ENCODE measurements around the gene CZIB.
A peak's percentile ranks its signal among the peaks of the same experiment; 100 is the strongest.
"Not testable (repeated sequence)": the region's sequence is repeated elsewhere in the genome, so short reads cannot be mapped to it uniquely, and the experiment has no call there.

The CZIB gene

DNA sequence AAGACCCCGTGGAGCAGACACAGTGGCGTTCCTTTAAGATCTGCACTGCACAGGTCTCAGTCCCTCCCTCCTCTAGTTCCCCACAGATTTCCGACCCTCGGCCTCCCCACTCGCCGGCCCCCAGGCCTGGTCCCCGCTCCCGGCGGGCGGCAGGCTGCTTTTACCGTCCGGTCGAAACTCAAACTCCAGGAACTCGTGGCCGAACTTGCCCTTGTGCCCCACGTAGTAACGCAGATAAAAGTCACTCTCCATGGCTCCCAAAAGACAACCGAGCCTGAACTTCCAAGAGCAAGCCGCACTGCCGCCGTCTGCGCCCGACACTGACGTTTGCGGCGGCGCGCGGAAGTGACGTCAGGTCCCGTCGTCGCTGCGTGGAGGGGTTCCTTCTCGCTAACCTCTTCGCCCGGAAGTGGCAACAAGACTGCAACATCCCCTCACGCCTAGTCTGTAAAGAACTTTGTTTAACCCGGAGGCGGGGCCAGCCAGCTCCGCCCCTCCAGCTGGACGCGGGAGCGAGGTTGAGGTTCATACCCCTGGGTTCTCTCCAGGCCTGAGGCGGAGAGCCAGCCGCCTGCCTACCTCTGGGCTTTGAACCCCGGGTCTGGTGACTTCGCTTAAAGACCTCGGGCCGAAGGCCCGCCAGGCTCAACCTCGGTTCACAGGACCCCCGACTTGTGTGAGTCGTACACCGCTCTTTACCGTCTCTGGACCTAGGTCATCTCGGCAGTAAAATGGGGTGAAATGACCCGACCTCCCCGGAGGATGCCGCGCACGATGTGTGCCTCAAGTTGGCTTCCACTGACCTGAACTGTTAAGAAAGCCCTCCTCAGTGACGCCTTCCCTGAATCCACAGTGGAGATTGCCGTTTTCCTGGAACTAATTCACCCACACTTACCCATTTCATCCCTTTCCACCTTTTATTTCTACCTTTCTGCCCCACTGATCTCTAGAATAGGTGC, 18.0 kb upstream of the CZIB start, which contains the start of gene MAGOH:
MAGOH (minus strand) TSS at position 322 of the 959 bp plus-strand sequence; CDS start at position 252, 70 bp downstream.
- peak; percentile 95 for DNase-seq

DNA sequence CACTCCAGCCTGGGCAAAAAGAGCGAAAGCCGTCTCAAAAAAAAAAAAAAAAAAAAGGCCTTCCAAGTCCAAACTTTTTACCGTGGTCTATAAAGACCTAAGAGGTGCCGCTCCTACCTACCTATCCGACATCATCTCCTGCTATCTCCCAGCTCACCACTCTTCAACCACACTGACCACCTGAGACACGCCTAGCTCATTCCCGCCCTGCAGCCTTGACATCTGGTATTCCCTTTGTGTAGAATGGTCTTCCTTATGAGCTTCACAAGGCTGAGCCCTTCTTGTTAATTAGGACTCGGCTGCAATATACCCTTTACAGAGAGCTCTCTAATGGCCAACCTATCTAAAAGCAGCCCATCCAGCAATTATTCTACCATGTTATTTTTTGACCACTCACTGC, 17.2 kb upstream of the CZIB start:
- no peak for DNase-seq

DNA sequence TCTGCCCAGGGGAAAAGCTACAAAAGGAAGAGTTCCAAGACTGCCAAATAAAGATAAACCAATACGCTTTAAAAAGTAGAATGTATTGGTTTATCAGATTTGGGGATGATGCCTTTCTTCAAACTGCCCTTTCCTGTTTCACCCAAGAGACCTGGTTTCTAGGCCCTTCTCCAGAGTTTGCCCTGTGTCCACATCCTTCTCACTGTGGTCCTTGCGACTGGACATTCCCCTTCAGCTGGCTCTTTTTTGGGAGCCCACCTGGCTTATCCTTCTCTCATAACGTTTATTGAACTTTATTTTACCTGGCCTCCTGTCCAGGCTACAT, 490 bp upstream of the CZIB start:
- no peak for DNase-seq

- no peak for DNase-seq
Observed at GRCh38 chr1:53219711-53220110, 723 bp downstream of the CZIB start.

DNA sequence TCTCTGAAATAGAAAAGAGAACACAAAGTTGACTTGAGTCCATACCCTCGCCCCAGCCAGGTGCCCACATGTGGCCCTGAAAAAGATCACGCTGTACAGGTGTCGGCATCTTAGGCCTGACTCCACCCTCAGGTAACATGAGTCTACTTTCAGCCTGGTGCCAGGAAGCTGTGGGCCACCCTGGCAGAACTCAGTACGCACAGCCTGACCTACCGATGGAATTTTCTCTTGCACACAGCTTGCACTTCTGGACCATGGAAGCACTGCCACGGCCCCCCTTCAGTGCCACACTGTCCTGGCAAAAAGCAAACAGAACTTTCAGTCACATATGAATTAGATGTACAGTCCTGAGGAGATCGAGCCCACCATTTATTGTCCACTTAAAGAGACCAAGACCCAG, 2.2 kb downstream of the CZIB start:
- DNase-seq, result no peak

DNA sequence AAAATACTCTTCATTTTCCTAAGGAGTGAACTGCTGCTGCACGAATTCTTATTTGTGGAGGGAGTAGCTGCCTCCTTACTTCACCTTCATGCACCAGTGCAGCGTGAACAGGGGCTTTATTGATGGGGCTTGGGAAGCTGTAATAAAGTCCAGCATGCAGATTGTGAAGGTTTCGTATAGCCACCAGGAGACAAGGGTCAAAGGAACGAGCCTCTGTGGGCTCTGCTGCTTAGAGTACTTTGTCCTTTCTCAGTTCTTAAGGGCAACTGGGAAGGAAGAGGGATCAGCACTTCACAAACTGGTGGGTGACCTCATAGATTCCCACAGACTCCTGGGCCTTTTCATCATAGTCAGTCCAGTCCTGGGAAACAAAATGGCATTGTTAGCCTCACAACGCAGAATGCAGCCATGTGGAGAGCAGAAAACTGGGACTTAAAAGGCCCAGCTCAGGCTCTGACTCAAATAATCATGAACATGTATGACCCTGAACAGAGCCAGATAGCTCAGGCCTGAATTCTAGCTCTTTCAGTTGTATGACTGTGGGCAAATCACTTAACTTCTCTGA, 6.0 kb downstream of the CZIB start:
- no peak for DNase-seq

GRCh38 chr1:53210954-53211353, 9.5 kb downstream of the CZIB start:
- no peak for DNase-seq

GRCh38 chr1:53210352-53210751, 10.1 kb downstream of the CZIB start:
- no peak for DNase-seq

- DNase-seq, result no peak
Observed at GRCh38 chr1:53207726-53208125, 12.7 kb downstream of the CZIB start.

DNA sequence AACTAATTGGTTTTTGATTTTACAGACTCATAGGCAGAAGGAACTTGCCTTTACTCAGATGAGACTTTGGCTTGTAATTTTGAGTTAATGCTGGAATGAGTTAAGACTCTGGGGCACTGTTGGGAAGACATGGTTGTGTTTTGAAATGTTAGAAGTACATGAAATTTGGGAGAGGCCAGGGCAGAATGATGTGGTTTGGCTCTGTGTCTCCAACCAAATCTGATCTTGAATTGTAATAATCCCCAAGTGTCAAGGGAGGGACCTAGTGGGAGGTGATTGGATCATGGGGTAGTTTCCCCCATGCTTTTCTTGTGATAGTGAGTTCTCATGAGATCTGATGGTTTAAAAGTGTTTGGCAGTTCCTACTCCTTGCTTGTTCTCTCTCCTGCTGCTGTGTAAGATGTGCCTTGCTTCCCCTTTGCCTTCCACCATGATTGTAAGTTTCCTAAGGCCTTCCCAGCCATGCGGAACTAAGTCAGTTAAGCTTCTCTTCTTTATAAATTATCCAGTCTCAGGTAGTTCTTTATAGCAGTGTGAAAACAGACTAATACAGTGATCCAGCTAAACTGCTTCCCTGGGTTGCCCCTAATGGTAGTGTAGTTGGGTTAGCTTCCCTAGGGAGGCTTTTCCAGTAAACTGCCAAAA, 13.6 kb downstream of the CZIB start:
- DNase-seq, result no peak

- DNase-seq, result not testable (repeated sequence)
Observed at GRCh38 chr1:53206083-53206685, 14.2 kb downstream of the CZIB start.

DNA sequence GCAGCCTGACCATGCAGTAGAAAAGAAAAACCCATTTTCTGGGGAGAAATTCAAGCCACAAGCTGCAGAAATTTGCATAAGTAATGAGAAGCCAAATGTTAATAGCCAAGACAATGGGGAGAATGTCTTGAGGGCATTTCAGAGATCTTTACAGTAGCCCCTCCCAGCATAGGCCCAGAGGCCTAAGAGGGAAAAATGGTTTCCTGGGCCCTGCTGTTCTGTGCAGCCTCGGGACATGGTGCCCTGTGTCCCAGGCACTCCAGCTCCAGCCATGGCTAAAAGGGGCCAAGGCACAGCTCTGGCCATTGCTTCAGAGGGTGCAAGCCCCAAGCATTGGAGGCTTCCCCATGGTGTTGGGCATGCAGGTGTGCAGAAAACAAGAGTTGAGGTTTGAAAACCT, 14.9 kb downstream of the CZIB start:
- not testable (repeated sequence) for DNase-seq

- DNase-seq, result no peak
Observed at GRCh38 chr1:53203466-53203865, 17.0 kb downstream of the CZIB start.

- no peak for DNase-seq
Observed at GRCh38 chr1:53198241-53198651, 22.2 kb downstream of the CZIB start.

- no peak for DNase-seq
Observed at GRCh38 chr1:53197291-53198200, 22.9 kb downstream of the CZIB start.

DNA sequence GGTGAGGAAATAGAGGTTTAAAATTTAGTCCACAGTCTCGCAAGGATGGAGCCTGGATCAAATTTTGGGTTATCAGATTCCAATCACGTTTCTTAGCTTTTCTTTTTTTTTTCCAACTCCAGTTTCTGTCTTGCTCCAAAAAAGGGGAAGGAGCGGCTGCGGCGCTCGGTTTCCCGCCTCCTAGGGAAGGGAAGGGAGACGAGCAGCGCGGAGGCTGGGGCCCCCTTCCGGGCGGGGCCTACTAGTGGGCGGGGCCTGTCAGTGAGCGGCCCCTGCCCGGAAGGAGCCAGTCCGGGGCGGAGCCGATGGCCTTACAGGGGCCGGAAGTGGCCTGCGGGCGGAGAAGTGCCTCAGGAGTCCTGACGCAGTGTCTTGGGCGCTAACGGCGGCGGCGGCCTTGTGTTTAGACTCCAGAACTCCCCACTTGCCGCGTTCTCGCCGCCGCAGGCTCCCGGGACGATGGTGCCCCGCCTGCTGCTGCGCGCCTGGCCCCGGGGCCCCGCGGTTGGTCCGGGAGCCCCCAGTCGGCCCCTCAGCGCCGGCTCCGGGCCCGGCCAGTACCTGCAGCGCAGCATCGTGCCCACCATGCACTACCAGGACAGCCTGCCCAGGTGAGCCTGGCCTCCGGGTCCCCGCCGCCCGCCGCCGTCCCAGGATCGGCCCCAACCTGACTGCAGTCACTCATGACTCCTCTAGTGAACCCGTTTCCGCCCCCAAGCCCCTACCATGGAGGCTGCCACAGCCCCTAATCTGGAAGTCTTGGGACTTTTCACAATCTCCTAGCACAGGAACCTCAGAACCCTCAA, 23.7 kb downstream of the CZIB start, which contains the start of gene CPT2:
CPT2 (plus strand) TSS at position 340 of the 806 bp plus-strand sequence; CDS start at position 460, 120 bp downstream.
- DNase-seq, result peak; percentile 92

DNA sequence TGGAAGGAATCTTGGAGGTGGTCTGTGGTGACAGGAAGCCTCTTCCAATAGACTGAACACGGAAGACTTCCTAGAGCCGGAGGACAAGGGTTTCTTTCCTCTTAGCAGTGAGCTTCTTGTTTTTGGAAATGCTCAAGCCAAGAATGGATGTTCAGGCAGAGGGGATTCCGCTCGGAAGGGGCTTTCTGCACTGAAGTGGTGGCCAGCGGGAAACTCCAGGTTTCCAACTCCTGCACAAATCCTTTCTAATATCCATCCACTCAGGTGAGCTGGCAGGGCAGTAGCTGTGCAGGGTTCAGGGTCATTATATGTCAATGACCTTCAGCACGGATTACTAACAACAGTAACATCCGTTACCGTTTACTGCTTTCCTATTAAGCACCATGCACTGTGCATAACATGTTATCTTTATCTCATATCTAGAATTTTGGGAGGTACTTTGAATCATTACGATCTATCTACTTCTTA, 24.4 kb downstream of the CZIB start:
- DNase-seq, result no peak

DNA sequence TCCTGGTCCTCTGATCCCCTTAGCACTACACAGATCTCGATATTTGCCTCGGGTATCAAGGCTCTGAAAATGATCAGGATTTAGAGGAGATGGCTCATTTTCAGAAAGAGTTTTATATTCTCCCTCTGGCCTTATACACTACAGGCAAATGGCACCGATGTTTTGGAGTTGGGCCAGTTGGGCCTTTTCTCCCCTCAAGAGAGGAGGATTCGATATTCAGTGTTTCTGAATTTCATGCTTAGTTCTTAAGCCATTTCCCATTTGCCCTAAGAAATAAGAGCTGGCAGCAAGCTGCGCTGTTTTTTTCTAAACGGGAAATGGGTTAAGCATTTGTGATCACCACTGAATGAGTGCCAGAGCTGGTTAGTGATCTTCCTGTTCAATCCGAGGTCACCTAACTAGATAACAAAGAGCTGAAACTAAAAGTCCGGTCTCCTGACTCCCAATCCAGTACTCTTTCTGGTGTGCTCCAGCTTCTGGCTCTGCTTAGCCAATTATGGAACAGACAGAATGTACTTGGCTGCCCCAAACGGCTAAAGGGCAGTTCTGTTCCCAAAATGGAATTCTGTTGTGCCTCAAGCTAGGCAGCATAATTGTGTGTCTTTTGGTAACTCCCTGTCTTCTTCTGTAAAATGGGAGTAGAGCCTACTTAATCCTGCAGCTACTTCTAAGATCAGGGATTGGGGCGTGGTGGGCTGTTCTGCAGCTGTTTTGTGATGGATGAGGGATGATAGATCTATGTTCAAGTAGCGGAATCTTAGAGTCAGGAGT, 25.0 kb downstream of the CZIB start:
- no peak for DNase-seq

DNA sequence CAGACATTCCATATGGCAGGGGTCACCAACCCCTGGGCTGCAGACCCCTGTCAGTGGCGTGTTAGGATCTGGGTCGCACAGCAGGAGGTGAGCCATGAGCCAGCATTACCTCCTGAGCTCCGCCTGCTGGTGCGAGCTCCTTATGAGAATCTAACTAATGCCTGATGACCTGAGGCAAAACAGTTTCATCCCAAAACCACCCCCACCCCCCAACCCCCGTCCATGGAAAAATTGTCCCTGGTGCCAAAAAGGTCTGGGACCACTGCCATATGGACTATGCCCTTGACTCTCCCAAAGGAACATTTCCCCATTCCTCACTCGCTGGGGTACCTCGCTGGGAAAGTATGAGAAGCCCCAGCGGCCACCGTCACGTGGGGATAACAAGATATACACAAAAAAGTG, 30.2 kb downstream of the CZIB start:
- DNase-seq, result no peak

GRCh38 chr1:53189061-53189460, 31.4 kb downstream of the CZIB start:
- DNase-seq, result no peak
